Loucy (cell line): ENCODE measurements around the gene TMEM47.

ENCODE experiments used
- H2AFZ ChIP-seq: fragments of 200-600 bp; sonication (generic); 2 replicates; pipeline ENCODE4 v1.6.0; 2016; ENCODE audit warnings: antibody characterized with exemption, mild to moderate bottlenecking, low read length, moderate library complexity
- H3F3A ChIP-seq: fragments of 200-600 bp; 2 replicates; pipeline ENCODE4 v1.6.0; 2016; ENCODE audit warnings: antibody characterized with exemption, low read depth, mild to moderate bottlenecking
- H3K27me3 ChIP-seq: fragments of 200-600 bp; sonication (generic); 2 replicates; pipeline ENCODE4 v1.6.1; 2014; ENCODE audit warnings: low read length, mild to moderate bottlenecking; ENCODE audit not compliant: insufficient read depth, poor library complexity, severe bottlenecking
- H3K36me3 ChIP-seq: fragments of 200-600 bp; sonication (generic); 2 replicates; pipeline ENCODE4 v1.6.1; 2016; ENCODE audit warnings: low read length; ENCODE audit not compliant: insufficient read depth
- H3K4me1 ChIP-seq: fragments of 200-600 bp; sonication (generic); 2 replicates; pipeline ENCODE4 v1.5.1; 2014; ENCODE audit warnings: low read length, mild to moderate bottlenecking; ENCODE audit not compliant: insufficient read depth, poor library complexity, severe bottlenecking
- H3K4me2 ChIP-seq: fragments of 200-600 bp; sonication (generic); 2 replicates; pipeline ENCODE4 v1.6.0; 2014; ENCODE audit warnings: antibody characterized with exemption, low read length, low read depth, mild to moderate bottlenecking; ENCODE audit not compliant: poor library complexity, severe bottlenecking
- H3K4me3 ChIP-seq: fragments of 200-600 bp; sonication (generic); 2 replicates; pipeline ENCODE4 v1.5.1; 2014; ENCODE audit warnings: low read length, mild to moderate bottlenecking, mixed read lengths; ENCODE audit not compliant: poor library complexity, severe bottlenecking
- H3K79me2 ChIP-seq: fragments of 200-600 bp; sonication (generic); 2 replicates; pipeline ENCODE4 v1.6.1; 2014; ENCODE audit warnings: low read length; ENCODE audit not compliant: insufficient read depth
- H3K9ac ChIP-seq: fragments of 200-600 bp; sonication (generic); 2 replicates; pipeline ENCODE4 v1.6.0; 2014; ENCODE audit warnings: mild to moderate bottlenecking, low read depth, low read length, moderate library complexity; ENCODE audit not compliant: poor library complexity, severe bottlenecking
- H3K9me2 ChIP-seq: fragments of 200-600 bp; sonication (generic); replicated peaks from 2 replicates; pipeline ENCODE4 v1.6.1; 2016; ENCODE audit warnings: low read depth, low read length, mixed read lengths
- H3K9me3 ChIP-seq: fragments of 200-600 bp; sonication (generic); 2 replicates; pipeline ENCODE4 v1.6.1; 2014; ENCODE audit warnings: mild to moderate bottlenecking, antibody characterized with exemption, low read length, low read depth; ENCODE audit not compliant: insufficient read depth
- H4K20me1 ChIP-seq: fragments of 200-600 bp; sonication (generic); 2 replicates; pipeline ENCODE4 v1.6.0; 2014; ENCODE audit warnings: antibody characterized with exemption, low read length, mild to moderate bottlenecking; ENCODE audit not compliant: insufficient read depth, poor library complexity, severe bottlenecking
- CTCF ChIP-seq: fragments of 200-600 bp; sonication (generic); conservative IDR thresholded peaks from 2 replicates; pipeline ENCODE4 v1.5.1; 2014; ENCODE audit warnings: mild to moderate bottlenecking, antibody characterized with exemption, low read length
- EZH2phosphoT487 ChIP-seq: fragments of 200-600 bp; IDR thresholded peaks from 2 replicates; pipeline ENCODE4 v1.6.1; 2018; ENCODE audit warnings: antibody characterized with exemption, mild to moderate bottlenecking, moderate library complexity, borderline replicate concordance

The TMEM47 gene

GRCh38 chrX:34585561-34585960, 71.5 kb downstream of the TMEM47 start:
- no peaks in the 10 kb centered on the region for H3F3A ChIP-seq
- TF ChIP-seq EZH2phosphoT487, result no peak
- no peak for TF ChIP-seq CTCF
- H4K20me1 ChIP-seq, result no peaks in the 10 kb centered on the region
- H3K27me3 ChIP-seq, result no peaks in the 10 kb centered on the region
- no peaks in the 10 kb centered on the region for H3K4me1 ChIP-seq
- no peak overlapping the region for H3K4me2 ChIP-seq
- no peaks in the 10 kb centered on the region for H3K9me3 ChIP-seq
- no peaks in the 10 kb centered on the region for H3K36me3 ChIP-seq
- no peaks in the 10 kb centered on the region for H3K9me2 ChIP-seq
- no peaks in the 10 kb centered on the region for H3K79me2 ChIP-seq
- no peak overlapping the region for H2AFZ ChIP-seq
- no peak overlapping the region for H3K4me3 ChIP-seq
- H3K9ac ChIP-seq, result no peak overlapping the region

- no peak overlapping the region for H3K4me3 ChIP-seq
- H3K4me1 ChIP-seq, result no peaks in the 10 kb centered on the region
- H4K20me1 ChIP-seq, result no peaks in the 10 kb centered on the region
- H2AFZ ChIP-seq, result no peak overlapping the region
- no peaks in the 10 kb centered on the region for H3K36me3 ChIP-seq
- H3K79me2 ChIP-seq, result no peaks in the 10 kb centered on the region
- H3F3A ChIP-seq, result no peaks in the 10 kb centered on the region
- no peak for TF ChIP-seq CTCF
- no peak for TF ChIP-seq EZH2phosphoT487
- H3K27me3 ChIP-seq, result no peaks in the 10 kb centered on the region
- no peak overlapping the region for H3K9ac ChIP-seq
- no peaks in the 10 kb centered on the region for H3K9me2 ChIP-seq
- H3K4me2 ChIP-seq, result no peak overlapping the region
- H3K9me3 ChIP-seq, result no peaks in the 10 kb centered on the region
Measured at GRCh38 chrX:34584781-34585180, 72.3 kb downstream of the TMEM47 start.

- TF ChIP-seq EZH2phosphoT487 (no peak), CTCF (no peak)
- Histone ChIP-seq H3K4me1 (no peaks in the 10 kb centered on the region), H2AFZ (no peak overlapping the region), H3K27me3 (no peaks in the 10 kb centered on the region), H3K36me3 (no peaks in the 10 kb centered on the region), H4K20me1 (no peaks in the 10 kb centered on the region), H3F3A (no peaks in the 10 kb centered on the region), H3K9me3 (no peaks in the 10 kb centered on the region), H3K4me2 (no peak overlapping the region), H3K4me3 (no peak overlapping the region), H3K79me2 (no peaks in the 10 kb centered on the region), H3K9me2 (no peaks in the 10 kb centered on the region), H3K9ac (no peak overlapping the region)
Measured at GRCh38 chrX:34580069-34580468, 77.0 kb downstream of the TMEM47 start.
